ENCODE data around the gene SLC26A1.

SLC26A1 gene

GRCh38 chr4:953574-953915, 39.7 kb downstream of the SLC26A1 start:
- no peak for TF ChIP-seq CTCF (conservative IDR thresholded peaks at IDR 0.05)
- no peak for TF ChIP-seq ZFX (IDR thresholded peaks at IDR 0.05)
- no peak overlapping the region for H3K27ac ChIP-seq

- TF ChIP-seq ZFX (IDR thresholded peaks at IDR 0.05) (no peak), CTCF (conservative IDR thresholded peaks at IDR 0.05) (no peak)
- H3K27ac ChIP-seq: no peak overlapping the region
Observed at GRCh38 chr4:952881-953573, 40.2 kb downstream of the SLC26A1 start.

- no peak overlapping the region for H3K27ac ChIP-seq
- TF ChIP-seq CTCF (conservative IDR thresholded peaks at IDR 0.05) (no peak), ZFX (IDR thresholded peaks at IDR 0.05) (no peak)
Observed at GRCh38 chr4:951594-952468, 41.4 kb downstream of the SLC26A1 start.

GRCh38 chr4:951186-951585, 42.0 kb downstream of the SLC26A1 start:
- TF ChIP-seq ZFX (IDR thresholded peaks at IDR 0.05) (no peak), CTCF (conservative IDR thresholded peaks at IDR 0.05) (no peak)
- no peak overlapping the region for H3K27ac ChIP-seq

GRCh38 chr4:950136-951020, 42.8 kb downstream of the SLC26A1 start:
- no peak overlapping the region for H3K27ac ChIP-seq
- TF ChIP-seq CTCF (conservative IDR thresholded peaks at IDR 0.05): no peak
- no peak for TF ChIP-seq ZFX (IDR thresholded peaks at IDR 0.05)

- no peak overlapping the region for H3K27ac ChIP-seq
- TF ChIP-seq ZFX (IDR thresholded peaks at IDR 0.05) (no peak), CTCF (conservative IDR thresholded peaks at IDR 0.05) (no peak)
Observed at GRCh38 chr4:949656-950055, 43.5 kb downstream of the SLC26A1 start.

All from C4-2B (cell line).